Tibial nerve (tissue), 4 donors: Measurements from ENCODE around the gene MSH3. TPM values are rescaled to one million over a fixed set of nuclear protein-coding genes. Genes with fewer than 3 reads are reported as not detected.

Source experiments
- DNase-seq, 2 donors: peaks; one replicate each; pipeline ENCODE4 v3.0.0-alpha.2; 2019; ENCODE audit warnings: low spot score in 2 of 2
- H3K27ac ChIP-seq, 4 donors: fragments of 200-600 bp; sonication (generic) in 3 of 4; one replicate each; pipeline ENCODE4 v1.5.1; 2017 to 2019; ENCODE audit warnings: mild to moderate bottlenecking in 1 of 4
- H3K27me3 ChIP-seq, 2 donors: fragments of 200-600 bp; sonication (generic) in 1 of 2; one replicate each; pipeline versions ENCODE4 v1.5.1 to v1.6.0; 2017 to 2019
- H3K36me3 ChIP-seq, 3 donors: fragments of 200-600 bp; sonication (generic); one replicate each; pipeline ENCODE4 v1.5.1; 2018 to 2019
- H3K4me1 ChIP-seq, 4 donors: fragments of 200-600 bp; sonication (generic) in 3 of 4; one replicate each; pipeline ENCODE4 v1.5.1; 2017 to 2019
- H3K4me3 ChIP-seq, 4 donors: fragments of 200-600 bp; sonication (generic) in 3 of 4; one replicate each; pipeline ENCODE4 v1.5.1; 2017 to 2019; ENCODE audit warnings: mild to moderate bottlenecking in 1 of 4, moderate library complexity in 1 of 4
- H3K9me3 ChIP-seq, 4 donors: fragments of 200-600 bp; sonication (generic) in 3 of 4; one replicate each; pipeline ENCODE4 v1.5.1; 2017 to 2019
- CTCF ChIP-seq, 5 experiments: fragments of 200-600 bp in 3 of 5; fragments of 450-650 bp in 2 of 5; sonication (generic) in 3 of 5; IDR thresholded peaks; one replicate each; pipeline ENCODE4 v1.5.1; 2016 to 2019; ENCODE audit warnings: antibody characterized with exemption in 5 of 5, mild to moderate bottlenecking in 3 of 5, moderate library complexity in 2 of 5
- EP300 ChIP-seq, 2 donors: sonication (generic); formaldehyde crosslinking; IDR thresholded peaks; one replicate each; pipeline ENCODE4 v1.6.1; 2017; ENCODE audit warnings: antibody characterized with exemption in 2 of 2, mild to moderate bottlenecking in 1 of 2
- POLR2A ChIP-seq, 2 donors: fragments of 450-650 bp; IDR thresholded peaks; one replicate each; pipeline ENCODE4 v1.6.1; 2017; ENCODE audit warnings: antibody characterized with exemption in 2 of 2, mild to moderate bottlenecking in 2 of 2, moderate library complexity in 2 of 2
- WGBS, 2 donors: methylation state at CpG; one replicate each; pipeline ENCODE4 v1.1.5; 2018; 5-methylcytosine and 5-hydroxymethylcytosine counted together
- total RNA-seq, 4 donors: library from RNA; depleted of rRNA; stranded (reverse); fragments of >200 nt; gene quantifications; one replicate each; pipeline ENCODE4 v1.1.0, GENCODE V29; 2016

Gene MSH3
- total RNA-seq, 4 donors from 2014 or later, result 8.8 to 16.8 (median 12.4) TPM

- Histone ChIP-seq H3K4me3 (no peak overlapping the region), H3K27me3 (no peaks in the 10 kb centered on the region), H3K27ac (no peak overlapping the region), H3K9me3 (no peaks in the 10 kb centered on the region), H3K4me1 (no peaks in the 10 kb centered on the region), H3K36me3 (peaks cover 0 to 31% (median 0%) of the 10 kb centered on the region in 3 donors)
- TF ChIP-seq POLR2A (IDR thresholded peaks at IDR 0.05) (no peak), EP300 (IDR thresholded peaks at IDR 0.05) (no peak)
- DNase-seq, result no peak
- WGBS, 2 donors, result 96 to 98% methylated on average over 6 of the region's 6 CpGs
Observed at GRCh38 chr5:80705216-80705769, 50.8 kb downstream of the MSH3 start.

- no peak for DNase-seq
- peaks cover 0 to 31% (median 0%) of the 10 kb centered on the region in 3 donors for H3K36me3 ChIP-seq
Observed at GRCh38 chr5:80705801-80706200, 51.3 kb downstream of the MSH3 start.

GRCh38 chr5:80706835-80707447 lies 52.5 kb downstream of the MSH3 start:
- Histone ChIP-seq H3K9me3 (no peaks in the 10 kb centered on the region), H3K4me1 (no peaks in the 10 kb centered on the region), H3K36me3 (peaks cover 0 to 35% (median 0%) of the 10 kb centered on the region in 3 donors), H3K27ac (no peak overlapping the region), H3K4me3 (no peak overlapping the region), H3K27me3 (no peaks in the 10 kb centered on the region)
- DNase-seq, result no peak
- TF ChIP-seq EP300 (IDR thresholded peaks at IDR 0.05), result no peak
- no peak for TF ChIP-seq CTCF (IDR thresholded peaks at IDR 0.05)
- no peak for TF ChIP-seq POLR2A (IDR thresholded peaks at IDR 0.05)
- WGBS, 2 donors, result 74 to 82% methylated on average over 2 of the region's 2 CpGs

More at GRCh38 chr5:80705801-80706200, 51.3 kb downstream of the MSH3 start:
- Histone ChIP-seq H3K4me3 (no peak overlapping the region), H3K9me3 (no peaks in the 10 kb centered on the region), H3K4me1 (no peaks in the 10 kb centered on the region), H3K27me3 (no peaks in the 10 kb centered on the region), H3K27ac (no peak overlapping the region)
- 84 to 86% methylated on average over 4 of the region's 4 CpGs for WGBS, 2 donors
- TF ChIP-seq CTCF (IDR thresholded peaks at IDR 0.05) (no peak), EP300 (IDR thresholded peaks at IDR 0.05) (no peak), POLR2A (IDR thresholded peaks at IDR 0.05) (no peak)

GRCh38 chr5:80707645-80708044 lies 53.2 kb downstream of the MSH3 start:
- Histone ChIP-seq H3K4me3 (no peak overlapping the region), H3K4me1 (no peaks in the 10 kb centered on the region), H3K27ac (no peak overlapping the region), H3K27me3 (no peaks in the 10 kb centered on the region), H3K36me3 (peaks cover 0 to 35% (median 0%) of the 10 kb centered on the region in 3 donors), H3K9me3 (no peaks in the 10 kb centered on the region)
- no peak for TF ChIP-seq POLR2A (IDR thresholded peaks at IDR 0.05)
- no peak for TF ChIP-seq CTCF (IDR thresholded peaks at IDR 0.05)
- no peak for TF ChIP-seq EP300 (IDR thresholded peaks at IDR 0.05)
- no peak for DNase-seq
- 64 to 70% methylated on average over 1 of the region's 1 CpG for WGBS, 2 donors

DNA sequence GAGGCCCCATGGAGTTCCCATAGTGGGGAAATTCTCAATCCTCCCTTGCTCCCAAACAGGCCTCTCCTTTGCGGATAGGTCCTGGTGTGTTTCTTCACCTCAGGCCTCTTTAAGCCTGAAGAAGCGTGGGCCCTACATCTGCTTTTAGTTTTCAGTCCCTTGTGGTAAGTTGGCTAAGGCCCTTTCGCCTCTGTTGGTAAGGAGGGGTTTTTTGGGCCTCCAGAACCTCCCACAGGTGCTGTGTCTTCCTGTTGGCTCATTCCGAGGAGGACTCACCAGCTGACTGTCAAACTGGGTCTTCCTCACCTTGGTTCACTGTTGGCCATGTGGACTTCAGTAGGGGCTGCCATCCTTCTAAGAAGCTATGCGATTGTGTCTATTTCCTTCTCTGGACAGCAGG lies 56.8 kb downstream of the MSH3 start:
- Histone ChIP-seq H3K9me3 (no peaks in the 10 kb centered on the region), H3K4me1 (no peaks in the 10 kb centered on the region), H3K4me3 (no peak overlapping the region), H3K36me3 (peaks cover 0 to 35% (median 0%) of the 10 kb centered on the region in 3 donors), H3K27me3 (no peaks in the 10 kb centered on the region), H3K27ac (no peak overlapping the region)
- TF ChIP-seq POLR2A (IDR thresholded peaks at IDR 0.05) (no peak), CTCF (IDR thresholded peaks at IDR 0.05) (no peak), EP300 (IDR thresholded peaks at IDR 0.05) (no peak)
- DNase-seq, result no peak
- WGBS, 2 donors, result 91 to 95% methylated on average over 5 of the region's 5 CpGs
